ENCODE data around the gene TAS1R3.

TAS1R3 gene

DNA sequence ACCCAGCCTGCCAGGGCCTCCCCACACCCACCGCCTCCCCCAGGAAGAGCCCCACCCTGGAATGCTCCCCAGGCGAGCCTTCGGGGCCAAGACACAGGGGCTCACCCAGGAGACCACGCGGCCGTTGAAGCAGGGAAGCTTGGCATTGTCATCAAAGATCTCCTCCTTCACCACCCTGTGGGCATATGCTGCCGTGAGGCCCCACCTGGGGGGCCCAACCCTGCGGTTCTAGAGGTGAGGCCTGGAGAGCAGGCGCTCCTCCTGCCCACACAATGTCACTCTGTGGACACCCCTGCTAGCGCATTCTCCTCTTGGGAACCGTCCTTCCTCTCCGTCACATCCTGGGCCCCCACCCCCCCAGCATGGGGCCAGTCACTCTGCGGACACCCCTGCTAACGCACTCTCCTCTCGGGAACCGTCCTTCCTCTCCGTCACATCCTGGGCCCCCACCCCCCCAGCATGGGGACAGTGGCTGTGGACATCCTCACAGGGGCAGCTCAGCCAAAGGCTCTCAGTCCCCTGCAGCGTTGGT, 11.6 kb downstream of the TAS1R3 start:
- TF ChIP-seq CTCF (IDR thresholded peaks at IDR 0.05; ENCODE audit: low read depth, low read length, missing control alignments): no peak
- DNase-seq (ENCODE audit: low read depth): no peak
- H3K4me3 ChIP-seq (ENCODE audit: low read depth, low read length): no peak overlapping the region

DNA sequence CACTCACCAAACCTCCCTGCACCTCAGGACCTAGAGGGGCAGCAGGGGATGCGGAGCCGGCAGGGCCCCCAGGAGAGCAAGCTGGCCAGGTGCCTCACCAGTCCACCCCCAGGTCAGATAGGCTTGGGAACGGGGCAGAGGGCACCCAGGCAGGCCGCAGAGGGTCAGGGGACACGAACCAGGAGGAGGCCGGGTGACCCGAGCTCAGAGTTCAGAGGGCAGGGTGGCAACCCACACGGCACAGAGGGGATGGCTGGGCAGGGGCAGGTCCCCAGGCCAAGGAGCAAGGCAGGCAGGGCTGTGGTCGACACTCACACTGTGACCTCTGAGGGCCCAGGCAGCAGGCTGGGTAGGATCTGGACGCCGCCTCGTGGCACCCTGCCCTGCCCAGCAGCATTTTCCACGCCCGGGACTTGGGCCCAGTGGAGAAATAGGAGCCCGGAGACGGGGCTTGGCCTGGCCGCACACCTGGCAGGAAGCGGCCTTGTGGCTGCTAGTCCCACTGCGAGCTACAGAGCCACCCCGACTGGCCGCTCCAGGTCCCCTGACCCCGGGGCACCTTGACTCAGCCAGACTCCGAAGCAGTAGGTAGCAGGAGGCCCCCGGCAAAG, 12.8 kb downstream of the TAS1R3 start:
- TF ChIP-seq CTCF (IDR thresholded peaks at IDR 0.05; ENCODE audit: low read depth, low read length, missing control alignments): no peak
- DNase-seq (ENCODE audit: low read depth): no peak
- H3K4me3 ChIP-seq (ENCODE audit: low read depth, low read length): no peak overlapping the region

GRCh38 chr1:1344655-1345361, 13.7 kb downstream of the TAS1R3 start:
- DNase-seq (ENCODE audit: low read depth): no peak
- TF ChIP-seq CTCF (IDR thresholded peaks at IDR 0.05; ENCODE audit: low read depth, low read length, missing control alignments): peak; percentile 68
- H3K4me3 ChIP-seq (ENCODE audit: low read depth, low read length): no peak overlapping the region

- H3K4me3 ChIP-seq (ENCODE audit: low read depth, low read length): no peak overlapping the region
- no peak for DNase-seq (ENCODE audit: low read depth)
- TF ChIP-seq CTCF (IDR thresholded peaks at IDR 0.05; ENCODE audit: low read depth, low read length, missing control alignments): no peak
Observed at GRCh38 chr1:1345384-1345783, 14.3 kb downstream of the TAS1R3 start.

- H3K4me3 ChIP-seq (ENCODE audit: low read depth, low read length): no peak overlapping the region
- TF ChIP-seq CTCF (IDR thresholded peaks at IDR 0.05; ENCODE audit: low read depth, low read length, missing control alignments): no peak
- no peak for DNase-seq (ENCODE audit: low read depth)
Observed at GRCh38 chr1:1345860-1346500, 14.9 kb downstream of the TAS1R3 start.

GRCh38 chr1:1346501-1346890, 15.4 kb downstream of the TAS1R3 start:
- H3K4me3 ChIP-seq (ENCODE audit: low read depth, low read length): no peak overlapping the region
- no peak for DNase-seq (ENCODE audit: low read depth)
- TF ChIP-seq CTCF (IDR thresholded peaks at IDR 0.05; ENCODE audit: low read depth, low read length, missing control alignments): no peak
